Left lung (tissue), 10 donors: ENCODE measurements around the gene ADAP1. TPM values are rescaled to one million over a fixed set of nuclear protein-coding genes. Genes with fewer than 3 reads are reported as not detected.

ENCODE experiments used
- ATAC-seq: fragments of 200-7000 bp; cut with Tn5 transposase; one replicate; pipeline ENCODE4 v1.9.1; 2020; ENCODE audit warnings: moderate library complexity
- DNase-seq, 4 donors: peaks; one replicate each; pipeline ENCODE4 v3.0.0-alpha.2; 2013 to 2020
- H3K27ac ChIP-seq, 2 donors: fragments of 200-600 bp; sonication (generic) in 1 of 2; one replicate each; pipeline versions ENCODE4 v1.5.0 to v1.8.0; 2020 to 2021
- H3K27me3 ChIP-seq, 2 donors: fragments of 200-600 bp; sonication (generic) in 1 of 2; one replicate each; pipeline versions ENCODE4 v1.5.0 to v1.8.0; 2020 to 2021
- H3K36me3 ChIP-seq, 2 donors: fragments of 200-600 bp; sonication (generic) in 1 of 2; one replicate each; pipeline versions ENCODE4 v1.5.0 to v1.8.0; 2020 to 2021
- H3K4me1 ChIP-seq, 2 donors: fragments of 200-600 bp; one replicate each; pipeline ENCODE4 v1.8.0; 2021
- H3K4me3 ChIP-seq, 2 donors: fragments of 200-600 bp; sonication (generic) in 1 of 2; one replicate each; pipeline versions ENCODE4 v1.5.0 to v1.8.0; 2020 to 2021; ENCODE audit warnings: mild to moderate bottlenecking in 1 of 2
- H3K9me3 ChIP-seq, 2 donors: fragments of 200-600 bp; sonication (generic) in 1 of 2; one replicate each; pipeline versions ENCODE4 v1.5.0 to v1.8.0; 2020 to 2021
- CTCF ChIP-seq, 2 donors: fragments of 200-600 bp; sonication (generic) in 1 of 2; IDR thresholded peaks; one replicate each; pipeline versions ENCODE4 v1.5.0 to v1.8.0; 2021; ENCODE audit warnings: antibody characterized with exemption in 2 of 2
- intact Hi-C, 2 donors: fragments of 100-400 bp; cut with DNase I; formaldehyde crosslinking; loops; one replicate each; pipeline versions ENCODE4 v1.11.2 to v1.14.2; 2022
- polyA plus RNA-seq, 6 donors: library from polyadenylated mRNA; unstranded; fragments of 120-200 nt; gene quantifications; one replicate each; pipeline ENCODE4 v1.2.1, GENCODE V29; 2013; ENCODE audit not compliant: insufficient read length in 6 of 6
- total RNA-seq, 2 donors: library from RNA; stranded (reverse); fragmentation: NEBNext Ultra II Directional; extraction: Animal tissue kit (Norgen Biotek cat#: 25700); gene quantifications; one replicate each; pipeline ENCODE4 v1.2.1, GENCODE V29; 2021
- donor health status: DM: no; HTN: yes; CAD: no.
- donor health status: DM: no; HTN: no; CAD: no.

Gene ADAP1
- total and polyA plus RNA-seq, 8 donors = 5.1 to 35.1 (median 8.5) TPM

GRCh38 chr7:892648-893593, 61.6 kb downstream of the ADAP1 start:
- H3K27ac ChIP-seq = no peak overlapping the region
- no peaks in the 10 kb centered on the region for H3K9me3 ChIP-seq
- no peak overlapping the region for H3K4me3 ChIP-seq
- peaks cover 0 to 6% of the 10 kb centered on the region in 2 donors for H3K4me1 ChIP-seq
- no peak for TF ChIP-seq CTCF (IDR thresholded peaks at IDR 0.05)
- H3K36me3 ChIP-seq = peaks cover 0 to 83% of the 10 kb centered on the region in 2 donors
- DNase-seq (peak in 1 of 4 donors; percentile 37), ATAC-seq (no peak)
- intact Hi-C loops = no loop called here
- no peaks in the 10 kb centered on the region for H3K27me3 ChIP-seq

GRCh38 chr7:891805-892204, 62.7 kb downstream of the ADAP1 start:
- ATAC-seq (no peak), DNase-seq (peak in 1 of 4 donors; percentile 65)
- peaks cover 0 to 83% of the 10 kb centered on the region in 2 donors for H3K36me3 ChIP-seq
- H3K4me3 ChIP-seq = no peak overlapping the region
- TF ChIP-seq CTCF (IDR thresholded peaks at IDR 0.05) = no peak
- H3K4me1 ChIP-seq = no peaks in the 10 kb centered on the region
- no peaks in the 10 kb centered on the region for H3K9me3 ChIP-seq
- no peak overlapping the region for H3K27ac ChIP-seq
- H3K27me3 ChIP-seq = no peaks in the 10 kb centered on the region
- intact Hi-C loops = no loop called here

GRCh38 chr7:891291-891690, 63.2 kb downstream of the ADAP1 start:
- H3K27me3 ChIP-seq = no peaks in the 10 kb centered on the region
- ATAC-seq (no peak), DNase-seq (peak in 1 of 4 donors; percentile 59)
- no peak overlapping the region for H3K4me3 ChIP-seq
- intact Hi-C loops = no loop called here
- no peak for TF ChIP-seq CTCF (IDR thresholded peaks at IDR 0.05)
- no peaks in the 10 kb centered on the region for H3K9me3 ChIP-seq
- H3K4me1 ChIP-seq = no peaks in the 10 kb centered on the region
- peaks cover 0 to 83% of the 10 kb centered on the region in 2 donors for H3K36me3 ChIP-seq
- no peak overlapping the region for H3K27ac ChIP-seq

- intact Hi-C loops = no loop called here
- Histone ChIP-seq H3K27ac (no peak overlapping the region), H3K4me1 (no peaks in the 10 kb centered on the region), H3K36me3 (peaks cover 0 to 83% of the 10 kb centered on the region in 2 donors), H3K9me3 (no peaks in the 10 kb centered on the region), H3K27me3 (no peaks in the 10 kb centered on the region), H3K4me3 (no peak overlapping the region)
- TF ChIP-seq CTCF (IDR thresholded peaks at IDR 0.05) = no peak
- ATAC-seq (no peak), DNase-seq (peak in 1 of 4 donors; percentile 62)
Measured at GRCh38 chr7:890868-891267, 63.6 kb downstream of the ADAP1 start.

GRCh38 chr7:889391-889790, 65.1 kb downstream of the ADAP1 start:
- intact Hi-C loops = no loop called here
- no peak overlapping the region for H3K4me3 ChIP-seq
- H3K27me3 ChIP-seq = no peaks in the 10 kb centered on the region
- no peaks in the 10 kb centered on the region for H3K4me1 ChIP-seq
- peak in 1 of 4 donors; percentile 54 for DNase-seq
- ATAC-seq = no peak
- H3K36me3 ChIP-seq = peaks cover 0 to 75% of the 10 kb centered on the region in 2 donors
- H3K27ac ChIP-seq = no peak overlapping the region
- TF ChIP-seq CTCF (IDR thresholded peaks at IDR 0.05) = no peak
- H3K9me3 ChIP-seq = no peaks in the 10 kb centered on the region
